SJCRH30 (cell line): ENCODE results near the gene FAM193A. TPM values are rescaled to one million over a fixed set of nuclear protein-coding genes. Genes with fewer than 3 reads are reported as not detected.
"Not testable (repeated sequence)": the region's sequence is repeated elsewhere in the genome, so short reads cannot be mapped to it uniquely, and the experiment has no call there.

Experiments
- DNase-seq, 2 experiments: peaks; one replicate each; pipeline ENCODE4 v3.0.0-alpha.2; 2015 to 2020
- H3K27ac ChIP-seq: fragments of 250-450 bp; sonication (Bioruptor Pico); 2 replicates; pipeline ENCODE4 v1.5.1; 2020; ENCODE audit warnings: mild to moderate bottlenecking, moderate library complexity
- H3K27me3 ChIP-seq: fragments of 250-450 bp; sonication (Bioruptor Pico); 2 replicates; pipeline ENCODE4 v1.5.1; 2020; ENCODE audit warnings: mild to moderate bottlenecking, moderate library complexity
- H3K36me3 ChIP-seq: fragments of 250-450 bp; sonication (Bioruptor Pico); 2 replicates; pipeline ENCODE4 v1.5.1; 2020; ENCODE audit warnings: mild to moderate bottlenecking, moderate library complexity
- H3K4me1 ChIP-seq: fragments of 250-450 bp; sonication (Bioruptor Pico); 2 replicates; pipeline ENCODE4 v1.5.1; 2020; ENCODE audit warnings: mild to moderate bottlenecking, moderate library complexity
- H3K4me3 ChIP-seq: fragments of 250-450 bp; sonication (Bioruptor Pico); 2 replicates; pipeline ENCODE4 v1.5.1; 2020; ENCODE audit warnings: mild to moderate bottlenecking, moderate library complexity
- H3K9me3 ChIP-seq: fragments of 250-450 bp; sonication (Bioruptor Pico); replicated peaks from 2 replicates; pipeline ENCODE4 v1.5.1; 2020; ENCODE audit warnings: mild to moderate bottlenecking, moderate library complexity
- total RNA-seq: library from RNA; depleted of rRNA; stranded (reverse); fragments of >200 nt; shearing (Covaris generic); gene quantifications from 2 replicates; pipeline ENCODE4 v1.2.3, GENCODE V29; 2014

The FAM193A gene
- total RNA-seq, 1 experiment from 2014 or later, result 20.4 TPM

DNA sequence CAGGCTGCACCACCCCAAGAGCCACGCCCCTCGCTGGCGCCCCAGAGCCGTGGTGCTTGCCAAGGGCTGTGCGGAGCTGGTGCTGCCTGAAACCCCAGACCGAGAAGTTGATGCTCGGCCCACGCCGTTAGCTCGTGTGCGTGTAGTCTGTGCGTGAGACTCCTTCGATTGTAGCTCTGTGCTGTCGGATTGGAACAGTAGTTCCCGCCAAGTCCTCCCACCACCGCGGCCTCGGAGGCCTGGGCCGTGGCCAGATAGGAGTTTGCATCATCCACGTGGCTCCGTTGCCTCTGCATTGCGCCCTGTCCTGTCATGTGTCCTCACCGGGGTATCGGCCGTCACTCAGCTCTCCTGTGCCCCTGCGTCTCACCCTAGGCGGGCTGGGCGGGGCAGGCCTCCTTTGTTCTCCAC is 195.5 kb downstream of the FAM193A start:
- no peak overlapping the region for H3K4me3 ChIP-seq
- H3K36me3 ChIP-seq, result peaks cover 30% of the 10 kb centered on the region
- H3K4me1 ChIP-seq, result no peaks in the 10 kb centered on the region
- no peak for DNase-seq
- H3K27ac ChIP-seq, result no peak overlapping the region
- H3K27me3 ChIP-seq, result no peaks in the 10 kb centered on the region
- H3K9me3 ChIP-seq, result 0 out of 2 replicates have a peak, but pooled peaks cover 6% of the 10 kb centered on the region

DNA sequence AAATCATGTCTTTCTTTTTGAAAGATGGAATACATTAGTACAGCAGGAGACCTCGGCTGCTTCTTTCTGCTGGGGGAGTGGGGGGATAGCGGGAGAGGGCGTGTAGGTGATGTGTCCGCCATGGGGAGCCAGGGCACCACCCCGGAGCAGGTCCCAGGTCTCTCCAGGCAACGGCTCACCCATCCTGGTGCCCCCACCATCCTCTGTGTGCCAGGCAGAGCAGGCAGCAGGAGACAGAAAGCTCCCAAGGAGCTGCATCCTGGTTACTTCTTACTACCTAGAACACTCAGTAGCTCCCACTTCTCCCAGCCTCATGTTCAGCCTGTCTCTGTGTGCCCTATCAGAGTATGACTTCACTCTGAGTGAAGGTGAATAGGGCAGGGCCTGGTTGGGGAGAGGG is 196.1 kb downstream of the FAM193A start:
- H3K9me3 ChIP-seq, result 0 out of 2 replicates have a peak, but pooled peaks cover 6% of the 10 kb centered on the region
- H3K36me3 ChIP-seq, result peaks cover 27% of the 10 kb centered on the region
- no peak for DNase-seq

DNA sequence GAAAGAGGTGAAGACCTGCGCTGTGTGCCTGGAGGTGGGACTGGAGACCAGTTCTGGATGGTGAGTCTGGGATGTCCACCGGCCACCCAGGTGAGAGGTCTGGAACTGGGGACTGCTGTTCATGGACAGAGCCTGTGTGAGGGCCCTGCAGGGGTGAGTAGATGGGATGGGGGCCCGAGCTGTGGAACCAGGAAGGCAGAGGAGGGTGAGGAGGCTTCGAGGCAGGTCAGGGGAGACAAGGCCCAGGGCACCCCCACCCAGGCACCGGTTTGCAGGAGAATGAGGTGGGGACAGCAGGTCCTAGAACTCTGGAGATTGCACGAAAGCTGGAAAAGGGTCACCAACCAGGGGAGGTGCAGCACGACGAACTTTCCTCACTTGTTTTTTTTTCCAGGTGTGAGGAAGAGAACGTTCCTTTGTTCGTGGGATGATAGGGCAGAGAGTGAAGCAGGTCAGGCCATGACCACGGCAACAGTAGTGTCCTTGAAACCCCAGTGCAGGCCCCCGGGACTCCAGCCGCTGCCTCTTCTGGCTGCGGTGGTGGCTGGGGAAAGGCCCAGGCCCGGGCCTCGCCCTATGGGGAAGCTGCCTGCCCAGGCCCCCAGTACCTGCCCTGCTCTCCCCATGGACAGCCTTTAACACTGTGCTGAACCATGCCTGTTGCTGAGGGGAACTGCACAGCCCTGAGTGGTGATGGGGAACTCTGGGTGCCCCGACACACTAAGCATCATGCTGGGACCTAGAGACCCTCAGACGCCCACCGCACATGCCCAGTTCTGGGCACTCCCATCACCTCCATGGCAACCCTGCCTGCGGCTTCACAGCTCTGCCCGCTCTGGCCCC is 196.8 kb downstream of the FAM193A start:
- Histone ChIP-seq H3K27ac (no peak overlapping the region), H3K4me3 (no peak overlapping the region), H3K9me3 (0 out of 2 replicates have a peak, but pooled peaks cover 6% of the 10 kb centered on the region), H3K4me1 (no peaks in the 10 kb centered on the region), H3K36me3 (peaks cover 26% of the 10 kb centered on the region), H3K27me3 (no peaks in the 10 kb centered on the region)
- no peak for DNase-seq

More for the DNA sequence above, 196.1 kb downstream of the FAM193A start:
- H3K27me3 ChIP-seq, result no peaks in the 10 kb centered on the region
- H3K27ac ChIP-seq, result no peak overlapping the region
- H3K4me1 ChIP-seq, result no peaks in the 10 kb centered on the region
- H3K4me3 ChIP-seq, result no peak overlapping the region

DNA sequence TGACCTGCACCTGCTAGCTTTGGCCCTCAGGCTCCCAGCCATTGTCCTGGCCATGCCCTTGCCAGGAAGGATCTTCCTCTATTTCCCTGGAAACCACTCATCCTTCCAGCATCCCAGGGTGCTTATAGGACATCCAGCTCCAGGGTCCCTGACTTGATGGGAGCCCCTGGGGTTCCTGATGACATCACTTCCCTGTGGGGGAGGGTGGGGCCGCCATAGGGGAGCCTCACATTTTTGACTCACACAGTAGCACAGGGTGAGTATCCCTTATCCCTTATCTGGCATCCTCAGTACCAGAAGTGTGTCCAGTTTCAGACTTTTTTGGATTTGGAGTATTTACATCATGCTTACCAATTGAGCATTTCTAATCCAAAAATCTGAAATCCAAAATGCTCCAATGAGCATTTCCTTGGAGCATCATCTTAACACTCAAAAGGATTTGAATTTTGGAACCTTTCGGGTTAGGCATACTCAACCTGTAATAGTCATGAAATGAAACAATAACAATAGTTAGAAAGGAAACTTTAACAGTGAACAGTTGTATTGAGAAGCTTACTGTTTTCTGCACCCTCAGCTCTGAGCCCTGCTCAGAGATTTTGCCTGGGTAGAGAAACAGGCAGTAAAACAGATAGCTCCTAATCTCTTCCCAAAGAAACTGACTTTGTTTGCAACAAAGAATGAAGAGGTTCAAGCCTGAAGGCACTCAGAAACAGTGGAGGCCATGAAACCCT is 197.6 kb downstream of the FAM193A start:
- no peak overlapping the region for H3K4me3 ChIP-seq
- peaks cover 23% of the 10 kb centered on the region for H3K36me3 ChIP-seq
- no peaks in the 10 kb centered on the region for H3K4me1 ChIP-seq
- DNase-seq, result no peak
- H3K27ac ChIP-seq, result no peak overlapping the region
- no peaks in the 10 kb centered on the region for H3K27me3 ChIP-seq
- 0 out of 2 replicates have a peak, but pooled peaks cover 6% of the 10 kb centered on the region for H3K9me3 ChIP-seq

DNA sequence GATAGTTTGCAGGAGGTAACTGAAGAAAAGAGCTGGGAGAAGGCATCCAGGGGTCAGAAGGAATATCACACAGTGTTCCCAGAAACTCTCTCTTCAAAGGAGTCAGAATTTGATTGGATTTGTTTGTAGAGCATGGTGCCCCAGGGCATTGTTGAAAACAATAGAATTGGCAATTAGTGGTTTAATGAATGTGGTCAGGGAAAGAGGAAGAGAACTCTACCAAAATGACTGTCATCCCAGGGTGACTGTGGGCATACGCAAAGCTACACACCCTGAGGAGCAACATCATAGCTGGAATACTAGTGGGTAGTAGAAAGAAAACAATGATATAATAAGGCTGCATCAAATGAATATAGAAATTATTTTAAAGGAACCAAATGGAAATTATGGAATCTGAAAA is 198.2 kb downstream of the FAM193A start:
- no peak overlapping the region for H3K27ac ChIP-seq
- DNase-seq, result no peak
- H3K9me3 ChIP-seq, result 0 out of 2 replicates have a peak, but pooled peaks cover 6% of the 10 kb centered on the region
- H3K36me3 ChIP-seq, result peaks cover 21% of the 10 kb centered on the region
- H3K4me3 ChIP-seq, result no peak overlapping the region
- H3K4me1 ChIP-seq, result no peaks in the 10 kb centered on the region
- H3K27me3 ChIP-seq, result no peaks in the 10 kb centered on the region

DNA sequence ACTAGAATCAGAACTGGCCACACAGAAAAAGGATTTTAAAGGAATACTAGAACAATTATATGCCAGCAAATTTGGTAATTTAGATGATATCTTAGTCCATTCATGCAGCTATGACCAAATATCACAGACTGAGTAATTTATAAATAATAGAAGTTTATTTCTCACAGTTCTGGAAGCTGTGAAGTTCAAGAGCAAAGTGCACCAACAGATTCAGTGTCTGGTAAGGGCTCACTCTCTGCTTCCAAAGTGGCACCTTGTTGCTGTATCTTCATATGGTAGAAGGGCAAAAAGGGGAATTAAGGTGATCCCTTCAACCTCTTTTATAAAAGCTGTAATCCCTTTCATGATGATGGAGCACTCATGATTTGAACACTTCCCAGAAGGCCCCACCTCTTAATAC is 199.4 kb downstream of the FAM193A start:
- no peak overlapping the region for H3K4me3 ChIP-seq
- no peaks in the 10 kb centered on the region for H3K27me3 ChIP-seq
- no peak for DNase-seq
- no peak overlapping the region for H3K27ac ChIP-seq
- no peaks in the 10 kb centered on the region for H3K4me1 ChIP-seq
- H3K9me3 ChIP-seq, result 0 out of 2 replicates have a peak, but pooled peaks cover 6% of the 10 kb centered on the region
- peaks cover 16% of the 10 kb centered on the region for H3K36me3 ChIP-seq

DNA sequence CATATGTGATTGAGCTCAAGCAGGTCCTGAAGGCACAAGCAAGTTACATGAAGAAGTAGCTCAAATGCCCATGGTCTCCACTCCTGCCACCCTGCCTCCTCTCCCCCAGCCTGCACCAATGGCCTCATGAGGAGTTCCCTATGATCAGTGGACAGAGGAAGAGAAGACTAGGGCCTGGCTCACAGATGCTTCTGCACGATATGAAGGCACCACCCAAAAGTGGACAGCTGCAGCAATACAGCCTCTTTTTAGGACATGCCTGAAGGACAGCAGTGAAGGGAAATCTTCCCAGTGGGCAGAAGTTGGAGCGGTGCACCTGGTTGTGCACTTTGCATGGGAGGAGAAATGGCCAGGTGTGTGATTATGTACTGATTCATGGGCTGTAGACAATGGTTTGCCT is 201.8 kb downstream of the FAM193A start:
- not testable (repeated sequence) for H3K4me3 ChIP-seq, H3K4me1 ChIP-seq, H3K36me3 ChIP-seq, H3K27ac ChIP-seq, DNase-seq, H3K9me3 ChIP-seq, H3K27me3 ChIP-seq

DNA sequence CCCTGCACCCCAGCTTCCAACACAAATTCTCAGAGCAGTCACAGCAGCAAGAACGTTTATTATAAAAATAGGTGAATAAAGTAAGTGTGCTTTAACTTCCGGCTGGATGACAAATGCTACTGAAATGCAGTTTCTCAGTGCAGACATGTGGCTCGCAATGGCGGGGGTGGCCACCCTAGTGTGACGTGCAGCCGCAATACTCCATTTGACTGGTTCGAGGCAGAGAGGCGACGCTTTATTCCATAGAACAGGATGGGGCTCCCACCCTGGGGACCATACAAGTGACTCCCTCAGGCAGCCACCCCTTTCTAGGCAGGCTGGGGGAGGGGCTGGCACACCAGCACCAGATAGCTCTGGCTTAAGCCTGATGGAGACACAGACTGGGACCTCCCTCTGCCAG is 205.2 kb downstream of the FAM193A start:
- Histone ChIP-seq H3K9me3 (no peaks in the 10 kb centered on the region), H3K4me3 (no peak overlapping the region), H3K4me1 (no peaks in the 10 kb centered on the region), H3K36me3 (peaks cover 20% of the 10 kb centered on the region; the same call in 1 of the 2 replicates), H3K27ac (no peak overlapping the region), H3K27me3 (no peaks in the 10 kb centered on the region)
- no peak for DNase-seq

DNA sequence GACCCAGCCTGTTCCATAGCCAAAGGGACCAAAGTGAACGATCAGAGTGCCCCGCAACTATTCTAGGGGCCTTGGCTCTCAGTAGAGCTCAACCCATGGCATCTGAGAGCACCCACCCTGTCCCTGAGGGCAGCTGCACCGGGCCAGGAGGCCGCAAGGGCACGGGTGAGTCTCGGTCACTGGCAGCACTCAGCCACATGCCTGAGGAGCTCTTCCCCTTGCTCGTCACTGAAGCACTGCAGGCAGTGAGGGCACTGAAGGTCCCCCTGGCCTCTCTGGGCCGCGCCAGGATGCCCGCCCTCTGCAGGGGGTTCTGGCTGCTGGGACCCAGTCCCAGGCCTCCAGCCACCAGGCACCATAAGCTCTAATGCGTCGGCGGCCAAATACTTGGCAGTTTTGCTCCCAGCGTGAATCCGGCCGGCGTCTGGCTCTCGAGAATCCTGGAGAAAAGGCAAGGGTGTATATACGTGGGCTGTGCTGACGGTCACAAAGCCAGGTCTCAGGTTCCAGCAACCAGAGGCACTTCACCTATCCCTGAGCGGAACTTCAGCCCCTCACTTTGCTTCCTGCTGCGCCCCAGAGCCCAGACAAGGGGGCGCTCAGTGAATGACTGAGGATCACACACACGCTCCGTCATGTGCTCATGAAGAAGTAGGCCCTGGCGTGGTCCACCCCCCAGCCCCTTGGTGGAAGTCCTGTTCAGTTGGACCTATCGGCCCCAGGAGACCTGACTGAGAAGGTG is 205.8 kb downstream of the FAM193A start:
- Histone ChIP-seq H3K36me3 (peaks cover 22% of the 10 kb centered on the region; the same call in 1 of the 2 replicates), H3K4me3 (no peak overlapping the region), H3K27me3 (no peaks in the 10 kb centered on the region), H3K4me1 (no peaks in the 10 kb centered on the region), H3K9me3 (no peaks in the 10 kb centered on the region), H3K27ac (no peak overlapping the region)
- DNase-seq, result no peak

DNA sequence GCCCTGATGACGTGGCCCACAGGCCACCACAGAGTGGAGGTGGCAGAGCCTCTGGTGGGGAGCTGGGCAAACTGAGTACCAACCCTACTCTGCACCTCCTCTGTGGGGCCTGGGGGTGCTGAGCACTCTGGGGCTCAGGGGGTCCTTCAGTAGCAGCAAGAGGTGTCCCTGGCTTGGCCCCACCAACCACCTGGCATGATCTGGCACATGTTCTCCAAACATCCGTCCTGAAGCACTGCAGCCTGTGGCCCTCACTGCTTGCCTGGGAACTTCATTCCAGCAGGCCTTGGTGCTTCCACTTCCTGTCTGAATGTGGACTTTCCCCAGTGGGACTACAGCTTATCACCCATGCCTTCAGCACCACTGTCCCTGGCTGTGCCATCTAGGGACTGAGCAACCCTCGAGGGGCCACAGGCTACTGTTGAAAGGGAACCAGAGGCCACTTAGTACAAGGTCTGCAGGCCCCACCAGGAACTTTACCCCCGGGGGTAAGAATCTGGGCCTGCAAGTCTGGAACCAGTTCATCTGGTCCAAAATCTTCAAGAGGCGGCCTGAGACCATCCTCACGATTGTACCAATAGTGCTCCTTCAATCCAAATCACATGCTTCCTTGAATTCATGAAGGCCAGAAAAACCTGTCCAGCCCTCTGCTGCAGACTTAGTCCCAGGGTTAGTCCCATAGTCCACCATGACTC is 206.5 kb downstream of the FAM193A start:
- H3K27ac ChIP-seq, result no peak overlapping the region
- DNase-seq, result no peak
- no peaks in the 10 kb centered on the region for H3K9me3 ChIP-seq
- H3K4me1 ChIP-seq, result no peaks in the 10 kb centered on the region
- H3K27me3 ChIP-seq, result no peaks in the 10 kb centered on the region
- H3K36me3 ChIP-seq, result peaks cover 23% of the 10 kb centered on the region; the same call in 1 of the 2 replicates
- H3K4me3 ChIP-seq, result no peak overlapping the region

DNA sequence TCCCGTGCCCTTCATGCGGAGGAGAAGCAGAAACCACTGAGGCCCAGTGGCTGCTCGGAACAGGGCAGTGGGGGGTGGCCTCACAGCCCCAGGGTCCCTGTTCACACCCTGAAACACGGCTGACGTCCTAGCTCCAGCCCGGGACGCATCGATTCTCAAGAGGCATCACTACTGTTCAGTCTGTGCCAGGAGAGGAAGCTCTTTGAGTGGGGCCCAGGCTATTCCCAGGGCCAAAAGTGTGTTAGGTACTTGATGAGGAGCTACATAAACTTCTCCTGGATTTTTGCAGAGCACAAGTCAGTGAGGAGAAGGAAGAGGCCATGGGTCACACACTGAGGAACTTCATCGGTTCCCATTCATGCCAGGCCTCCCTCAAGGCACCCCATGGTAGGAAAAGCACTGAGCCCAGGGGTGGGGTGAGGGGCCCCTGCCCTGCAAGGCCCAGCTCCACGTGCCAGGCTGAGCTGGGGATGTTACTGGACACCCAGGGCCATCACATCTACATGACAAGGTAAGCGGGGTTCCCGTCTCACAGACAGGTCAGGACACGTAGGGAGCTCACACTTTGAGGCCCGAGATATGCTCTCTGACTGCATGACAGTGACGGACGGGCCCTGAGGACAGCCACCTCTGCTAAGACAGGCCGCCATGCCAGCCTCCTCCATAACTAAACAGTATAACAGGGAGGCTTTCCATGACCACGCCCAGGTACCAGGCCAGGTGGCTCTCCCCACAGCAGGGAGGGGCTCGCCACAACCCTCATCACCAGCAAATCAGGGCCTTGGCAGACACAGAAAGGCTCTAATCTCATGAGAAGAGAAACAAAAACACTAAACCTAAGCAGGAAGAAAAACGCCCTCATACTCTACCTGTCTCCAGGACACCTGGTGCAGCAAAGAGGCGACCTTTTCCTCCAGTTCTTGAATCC is 207.3 kb downstream of the FAM193A start:
- Histone ChIP-seq H3K9me3 (no peaks in the 10 kb centered on the region), H3K27me3 (no peaks in the 10 kb centered on the region), H3K27ac (no peak overlapping the region), H3K4me3 (no peak overlapping the region), H3K4me1 (no peaks in the 10 kb centered on the region), H3K36me3 (peaks cover 23% of the 10 kb centered on the region; the same call in 1 of the 2 replicates)
- DNase-seq, result no peak

DNA sequence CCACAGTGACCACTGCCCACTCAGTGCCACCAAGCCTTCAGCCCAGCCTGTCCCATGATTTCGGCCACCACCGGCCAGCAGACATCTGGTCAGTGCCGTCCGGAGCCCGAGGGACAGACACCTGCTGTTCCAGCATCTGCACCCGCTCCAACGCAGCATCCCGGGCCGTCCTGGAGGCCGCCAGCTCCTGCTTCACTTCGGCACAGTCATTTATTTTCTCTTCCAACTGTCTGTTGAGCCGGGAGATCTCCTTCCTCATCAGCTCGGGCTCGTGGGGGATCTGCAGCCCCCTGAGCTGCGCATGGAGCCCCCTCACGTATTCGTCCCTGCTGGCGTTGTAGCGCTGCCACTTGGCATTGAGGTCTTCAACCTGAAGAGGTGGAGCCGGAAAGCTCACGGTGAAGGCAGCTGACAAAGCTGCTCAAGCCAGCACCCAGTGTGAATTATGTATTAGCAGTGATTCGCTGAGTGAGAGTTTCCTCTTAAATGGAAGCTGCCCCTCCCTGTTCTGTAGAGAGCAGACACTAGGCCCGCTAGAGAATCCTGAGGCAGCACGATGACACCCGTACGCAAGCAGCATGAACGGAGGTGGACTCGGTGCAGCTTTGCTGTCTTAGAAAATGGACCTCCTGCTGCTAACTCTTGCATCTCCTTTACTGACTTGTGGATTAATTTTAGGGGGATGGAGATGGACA is 208.3 kb downstream of the FAM193A start:
- H3K4me1 ChIP-seq, result no peaks in the 10 kb centered on the region
- no peaks in the 10 kb centered on the region for H3K27me3 ChIP-seq
- peaks cover 23% of the 10 kb centered on the region; the same call in 1 of the 2 replicates for H3K36me3 ChIP-seq
- no peak overlapping the region for H3K4me3 ChIP-seq
- H3K27ac ChIP-seq, result no peak overlapping the region
- no peaks in the 10 kb centered on the region for H3K9me3 ChIP-seq
- no peak for DNase-seq

DNA sequence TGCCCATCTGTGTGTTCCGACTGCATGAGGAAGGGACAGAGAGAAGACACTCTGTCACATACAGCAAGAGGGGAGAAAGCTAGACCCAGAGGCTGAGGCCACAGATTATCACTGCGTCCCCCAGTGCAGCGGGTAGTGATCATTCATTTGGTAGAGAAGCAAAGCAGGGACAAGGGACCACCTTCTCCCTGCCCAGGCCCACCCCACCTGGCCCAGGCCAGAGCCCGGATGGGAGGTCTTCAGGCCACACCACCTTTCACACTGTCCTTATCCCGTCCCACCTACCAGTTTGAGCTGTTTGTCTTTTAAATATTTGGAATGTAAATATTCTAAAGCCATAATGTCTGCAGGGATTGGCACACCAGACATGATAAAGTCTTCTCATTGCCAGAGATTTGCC is 209.1 kb downstream of the FAM193A start:
- Histone ChIP-seq H3K4me1 (no peaks in the 10 kb centered on the region), H3K36me3 (peaks cover 23% of the 10 kb centered on the region; the same call in 1 of the 2 replicates), H3K9me3 (no peaks in the 10 kb centered on the region), H3K27ac (no peak overlapping the region), H3K4me3 (no peak overlapping the region), H3K27me3 (no peaks in the 10 kb centered on the region)
- no peak for DNase-seq
